Activated CD4-positive, alpha-beta T cell treated with anti-CD3 and anti-CD28 coated beads, Interleukin-2, amount 10 ng/mL, durations not matched to agents 7 days and 5 days (primary cell): ENCODE measurements around the gene AVL9. TPM values are rescaled to one million over a fixed set of nuclear protein-coding genes. Genes with fewer than 3 reads are reported as not detected.

Experiments used
- CTCF ChIA-PET: fragments of 350-600 bp; sonication (Branson Sonifier 250); formaldehyde crosslinking; loops from one replicate; lab custom pipeline; 2021; ENCODE audit warnings: antibody characterized with exemption; lab: Charles Lee
- POLR2A ChIA-PET: fragments of 350-600 bp; sonication (Branson Sonifier 250); formaldehyde crosslinking; loops from one replicate; lab custom pipeline; 2021; ENCODE audit warnings: antibody characterized with exemption; lab: Charles Lee
- DNase-seq: peaks from one replicate; pipeline ENCODE4 v3.0.0-alpha.2; 2020
- H3K27ac Mint-ChIP-seq: one replicate; pipeline ENCODE4 v1.8.0; 2021; ENCODE audit warnings: mild to moderate bottlenecking, moderate library complexity, mixed read lengths
- H3K27me3 Mint-ChIP-seq: one replicate; pipeline ENCODE4 v1.8.0; 2021; ENCODE audit warnings: mixed read lengths
- H3K36me3 Mint-ChIP-seq: one replicate; pipeline ENCODE4 v1.8.0; 2021; ENCODE audit warnings: low read depth, mixed read lengths
- H3K4me1 Mint-ChIP-seq: one replicate; pipeline ENCODE4 v1.8.0; 2021; ENCODE audit warnings: mixed read lengths
- H3K4me3 Mint-ChIP-seq: one replicate; pipeline ENCODE4 v1.8.0; 2021; ENCODE audit warnings: mild to moderate bottlenecking, moderate library complexity, mixed read lengths
- H3K9me3 Mint-ChIP-seq: one replicate; pipeline ENCODE4 v1.8.0; 2021; ENCODE audit warnings: mixed read lengths
- total RNA-seq, 2 experiments: library from RNA; stranded (reverse); gene quantifications; one replicate each; pipeline ENCODE4 v1.2.3, GENCODE V29; 2021

The AVL9 gene
- total RNA-seq, 2 experiments from 2014 or later: 33.2 to 35.8 TPM

DNA sequence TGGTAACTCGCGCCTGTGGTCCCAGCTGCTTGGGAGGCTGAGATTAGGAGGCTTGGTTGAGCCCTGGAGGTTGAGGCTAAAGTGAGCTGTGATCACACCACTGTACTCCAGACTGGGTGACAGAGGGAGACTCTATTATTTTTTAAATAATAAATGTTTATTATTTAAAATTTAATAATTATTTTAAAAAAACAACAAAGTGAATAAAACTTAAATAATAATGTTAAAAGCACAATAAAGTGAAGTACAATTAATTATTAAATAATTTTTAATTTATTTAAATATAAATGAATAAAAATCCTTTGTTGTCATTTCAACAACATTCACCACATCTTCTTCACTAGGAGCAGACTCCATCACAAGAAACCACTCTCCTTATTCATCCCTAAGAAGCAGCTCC, 64.8 kb downstream of the AVL9 start:
- Mint-ChIP-seq H3K4me1 (peaks cover 11% of the 10 kb centered on the region), H3K36me3 (peaks cover 33% of the 10 kb centered on the region), H3K9me3 (no peaks in the 10 kb centered on the region), H3K4me3 (no peak overlapping the region), H3K27me3 (no peaks in the 10 kb centered on the region), H3K27ac (no peak overlapping the region)
- ChIA-PET POLR2A (no interaction called here), CTCF (interaction anchor here (1.6 kb wide), 1 partner anchor 26 kb away, joined by 3 read pairs; no protein-coding TSS in a partner anchor)
- no peak for DNase-seq

- Mint-ChIP-seq H3K4me1 (peaks cover 11% of the 10 kb centered on the region), H3K4me3 (no peak overlapping the region), H3K27me3 (no peaks in the 10 kb centered on the region), H3K36me3 (peaks cover 33% of the 10 kb centered on the region), H3K9me3 (no peaks in the 10 kb centered on the region), H3K27ac (no peak overlapping the region)
- DNase-seq: no peak
- CTCF ChIA-PET: interaction anchor here (0.6 to 1.5 kb wide), 2 partner anchors 21 to 285 kb away, joined by 3 to 4 read pairs; no protein-coding TSS in a partner anchor
- POLR2A ChIA-PET: no interaction called here
Measured at GRCh38 chr7:32561613-32562012, 66.3 kb downstream of the AVL9 start.

DNA sequence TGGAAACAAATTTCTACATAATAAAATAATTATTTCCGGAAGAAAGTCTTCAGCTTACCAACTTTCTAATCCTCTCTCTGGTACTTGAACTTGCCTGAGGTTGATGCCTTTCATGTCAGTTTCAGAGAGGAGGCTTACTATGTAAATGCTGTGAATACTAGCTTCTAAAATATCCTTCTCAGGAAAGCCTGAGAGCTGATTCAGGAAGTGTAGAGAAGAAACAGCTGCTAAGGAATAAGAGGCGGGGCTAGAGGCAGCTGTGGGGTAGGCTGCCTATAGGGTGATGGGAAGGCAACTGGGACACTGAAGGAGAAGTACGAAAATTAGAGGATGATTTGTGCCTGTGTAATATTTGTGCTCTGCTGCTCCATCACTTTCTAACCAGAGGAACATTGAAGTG, 69.3 kb downstream of the AVL9 start:
- Mint-ChIP-seq H3K4me3 (no peak overlapping the region), H3K9me3 (no peaks in the 10 kb centered on the region), H3K27ac (no peak overlapping the region), H3K27me3 (no peaks in the 10 kb centered on the region), H3K36me3 (peaks cover 20% of the 10 kb centered on the region), H3K4me1 (peaks cover 11% of the 10 kb centered on the region)
- ChIA-PET POLR2A (interaction anchor here (0.6 kb wide), 1 partner anchor 103 kb away, joined by 4 read pairs; no protein-coding TSS in a partner anchor), CTCF (no interaction called here)
- DNase-seq: no peak

DNA sequence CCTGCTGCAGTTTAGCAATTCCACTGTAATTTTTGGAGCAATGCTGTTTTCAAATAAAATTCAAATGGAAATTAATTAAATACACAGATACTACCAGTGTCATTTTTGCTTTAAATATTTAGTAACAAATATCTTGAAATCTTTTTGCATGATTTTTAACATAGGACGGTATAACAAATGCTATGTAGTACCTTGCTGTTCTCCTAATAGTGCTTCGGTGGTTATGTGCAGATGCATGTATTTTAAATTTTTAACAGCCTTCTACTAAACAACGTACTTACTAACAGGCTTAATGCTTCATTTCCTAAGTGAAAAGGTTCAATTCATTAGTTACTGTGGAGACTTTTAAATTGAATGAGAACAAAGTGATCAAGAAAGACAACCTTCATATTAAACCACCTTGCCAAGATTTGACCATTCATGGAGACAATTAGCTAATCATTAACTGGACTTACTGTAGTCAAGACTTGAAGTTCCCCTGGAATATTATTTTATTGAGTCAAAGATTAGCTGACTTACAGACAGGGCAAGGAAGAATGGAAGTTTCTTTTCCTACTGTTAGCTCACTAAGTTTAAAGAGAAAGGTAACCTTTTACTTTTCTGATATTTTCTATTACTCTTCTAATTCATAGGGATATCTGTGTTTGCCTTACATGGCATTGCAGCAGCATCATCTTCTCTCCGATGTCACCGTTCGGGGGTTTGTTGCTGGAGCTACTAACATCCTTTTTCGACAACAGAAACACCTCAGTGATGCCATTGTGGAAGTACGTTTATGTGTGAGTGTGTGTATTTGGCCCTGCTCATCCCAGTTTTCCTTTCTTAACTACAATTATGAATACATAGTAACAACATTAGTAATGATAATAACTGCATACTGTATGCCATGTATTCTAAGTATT, 74.3 kb downstream of the AVL9 start:
- H3K27ac Mint-ChIP-seq: no peak overlapping the region
- H3K36me3 Mint-ChIP-seq: peaks cover 14% of the 10 kb centered on the region
- POLR2A ChIA-PET: no interaction called here

DNA sequence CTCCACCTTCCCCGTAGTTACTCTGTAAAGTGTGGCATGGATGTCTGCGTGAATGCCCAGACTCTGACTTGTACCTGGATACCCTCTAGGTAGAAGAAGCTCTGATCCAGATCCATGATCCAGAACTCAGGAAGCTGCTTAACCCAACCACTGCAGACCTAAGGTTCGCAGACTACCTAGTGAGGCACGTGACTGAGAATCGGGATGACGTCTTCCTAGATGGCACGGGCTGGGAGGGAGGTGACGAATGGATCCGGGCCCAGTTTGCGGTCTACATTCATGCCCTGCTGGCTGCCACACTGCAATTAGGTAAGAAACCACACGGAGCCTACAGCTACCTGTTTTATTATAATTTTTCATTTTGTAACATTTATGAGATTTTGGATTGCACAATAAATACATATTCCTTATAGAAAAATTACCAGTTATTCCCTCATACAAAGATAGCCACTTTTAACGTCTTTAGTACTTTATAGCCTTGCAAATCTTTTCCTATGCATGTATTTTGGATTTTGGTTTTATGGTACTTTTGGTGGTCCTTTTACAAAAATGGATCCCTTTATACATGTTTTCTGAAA, 77.9 kb downstream of the AVL9 start:
- H3K27ac Mint-ChIP-seq: no peak overlapping the region
- POLR2A ChIA-PET: no interaction called here
- H3K27me3 Mint-ChIP-seq: no peaks in the 10 kb centered on the region
- no peaks in the 10 kb centered on the region for H3K9me3 Mint-ChIP-seq
- no peak for DNase-seq
- no peaks in the 10 kb centered on the region for H3K4me1 Mint-ChIP-seq
- peaks cover 33% of the 10 kb centered on the region for H3K36me3 Mint-ChIP-seq
- CTCF ChIA-PET: no interaction called here
- no peak overlapping the region for H3K4me3 Mint-ChIP-seq

More for the DNA sequence above, 74.3 kb downstream of the AVL9 start:
- no peak overlapping the region for H3K4me3 Mint-ChIP-seq
- CTCF ChIA-PET: interaction anchor here (0.6 kb wide), 1 partner anchor 1805 kb away, joined by 3 read pairs; no protein-coding TSS in a partner anchor
- H3K4me1 Mint-ChIP-seq: no peaks in the 10 kb centered on the region
- no peak for DNase-seq
- H3K27me3 Mint-ChIP-seq: no peaks in the 10 kb centered on the region
- H3K9me3 Mint-ChIP-seq: no peaks in the 10 kb centered on the region

GRCh38 chr7:32574626-32575025, 79.3 kb downstream of the AVL9 start:
- H3K36me3 Mint-ChIP-seq: peaks cover 38% of the 10 kb centered on the region

GRCh38 chr7:32577421-32577820, 82.1 kb downstream of the AVL9 start:
- no peaks in the 10 kb centered on the region for H3K27me3 Mint-ChIP-seq
- no peaks in the 10 kb centered on the region for H3K4me1 Mint-ChIP-seq
- no peak overlapping the region for H3K4me3 Mint-ChIP-seq
- CTCF ChIA-PET: no interaction called here
- H3K27ac Mint-ChIP-seq: no peak overlapping the region
- peaks cover 45% of the 10 kb centered on the region for H3K36me3 Mint-ChIP-seq
- no peak for DNase-seq
- POLR2A ChIA-PET: no interaction called here
- no peaks in the 10 kb centered on the region for H3K9me3 Mint-ChIP-seq

More at GRCh38 chr7:32574626-32575025, 79.3 kb downstream of the AVL9 start:
- Mint-ChIP-seq H3K9me3 (no peaks in the 10 kb centered on the region), H3K27me3 (no peaks in the 10 kb centered on the region), H3K4me3 (no peak overlapping the region), H3K4me1 (no peaks in the 10 kb centered on the region), H3K27ac (no peak overlapping the region)
- ChIA-PET POLR2A (no interaction called here), CTCF (no interaction called here)
- DNase-seq: no peak

- ChIA-PET POLR2A (no interaction called here), CTCF (interaction anchor here (0.7 kb wide), 1 partner anchor 800 kb away, joined by 3 read pairs; no protein-coding TSS in a partner anchor)
- peaks cover 48% of the 10 kb centered on the region for H3K36me3 Mint-ChIP-seq
- H3K27me3 Mint-ChIP-seq: no peaks in the 10 kb centered on the region
- peaks cover 3% of the 10 kb centered on the region for H3K4me1 Mint-ChIP-seq
- no peak overlapping the region for H3K27ac Mint-ChIP-seq
- no peak overlapping the region for H3K4me3 Mint-ChIP-seq
- DNase-seq: no peak
- H3K9me3 Mint-ChIP-seq: no peaks in the 10 kb centered on the region
Measured at GRCh38 chr7:32579776-32580175, 84.5 kb downstream of the AVL9 start.

GRCh38 chr7:32580646-32581045, 85.4 kb downstream of the AVL9 start:
- Mint-ChIP-seq H3K27ac (no peak overlapping the region), H3K4me1 (peaks cover 3% of the 10 kb centered on the region), H3K27me3 (no peaks in the 10 kb centered on the region), H3K36me3 (peaks cover 53% of the 10 kb centered on the region), H3K4me3 (no peak overlapping the region), H3K9me3 (no peaks in the 10 kb centered on the region)
- POLR2A ChIA-PET: no interaction called here
- CTCF ChIA-PET: no interaction called here
- DNase-seq: no peak

GRCh38 chr7:32582036-32582435, 86.7 kb downstream of the AVL9 start:
- Mint-ChIP-seq H3K9me3 (no peaks in the 10 kb centered on the region), H3K27ac (no peak overlapping the region), H3K36me3 (peaks cover 53% of the 10 kb centered on the region), H3K4me3 (no peak overlapping the region), H3K27me3 (no peaks in the 10 kb centered on the region), H3K4me1 (peaks cover 4% of the 10 kb centered on the region)
- ChIA-PET POLR2A (no interaction called here), CTCF (interaction anchor here (2.0 kb wide), 1 partner anchor 21 kb away, joined by 4 read pairs; no protein-coding TSS in a partner anchor)
- no peak for DNase-seq

DNA sequence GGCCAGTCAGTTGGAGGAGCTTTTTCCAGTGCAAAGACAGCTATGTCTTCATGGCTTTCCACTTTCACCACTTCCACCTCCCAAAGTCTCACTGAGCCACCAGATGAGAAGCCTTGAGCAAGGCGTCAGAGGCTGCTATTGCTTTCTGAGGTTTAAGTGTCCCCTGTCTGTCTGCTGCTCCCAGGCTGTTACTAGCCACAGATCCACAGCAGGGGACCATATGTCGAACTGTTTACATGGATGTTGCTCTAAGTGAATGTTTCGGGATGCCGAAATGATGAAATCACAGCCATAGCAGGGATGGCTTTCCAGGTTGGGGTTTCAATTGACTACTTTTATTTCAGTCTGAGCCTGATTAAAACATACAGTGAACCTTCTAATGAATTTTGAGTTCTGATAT, 88.5 kb downstream of the AVL9 start:
- H3K27ac Mint-ChIP-seq: no peak overlapping the region
- peaks cover 48% of the 10 kb centered on the region for H3K36me3 Mint-ChIP-seq
- ChIA-PET CTCF (interaction anchor here (2.0 kb wide), 1 partner anchor 22 kb away, joined by 4 read pairs; no protein-coding TSS in a partner anchor), POLR2A (no interaction called here)
- H3K4me3 Mint-ChIP-seq: no peak overlapping the region
- no peaks in the 10 kb centered on the region for H3K27me3 Mint-ChIP-seq
- no peak for DNase-seq
- peaks cover 15% of the 10 kb centered on the region for H3K4me1 Mint-ChIP-seq
- no peaks in the 10 kb centered on the region for H3K9me3 Mint-ChIP-seq

- H3K9me3 Mint-ChIP-seq: no peaks in the 10 kb centered on the region
- H3K4me1 Mint-ChIP-seq: peaks cover 18% of the 10 kb centered on the region
- H3K36me3 Mint-ChIP-seq: peaks cover 41% of the 10 kb centered on the region
- no peaks in the 10 kb centered on the region for H3K27me3 Mint-ChIP-seq
- ChIA-PET POLR2A (interaction anchor here (0.6 kb wide), 1 partner anchor 453 kb away, joined by 3 read pairs; no protein-coding TSS in a partner anchor), CTCF (interaction anchor here (1.0 kb wide), 1 partner anchor 27 kb away, joined by 3 read pairs; no protein-coding TSS in a partner anchor)
- H3K27ac Mint-ChIP-seq: no peak overlapping the region
- no peak overlapping the region for H3K4me3 Mint-ChIP-seq
- no peak for DNase-seq
Measured at GRCh38 chr7:32586291-32587221, 91.3 kb downstream of the AVL9 start.
